Measurements from ENCODE around the gene CNIH2.
"Not testable (repeated sequence)": the region's sequence is repeated elsewhere in the genome, so short reads cannot be mapped to it uniquely, and the experiment has no call there.

The CNIH2 gene

DNA sequence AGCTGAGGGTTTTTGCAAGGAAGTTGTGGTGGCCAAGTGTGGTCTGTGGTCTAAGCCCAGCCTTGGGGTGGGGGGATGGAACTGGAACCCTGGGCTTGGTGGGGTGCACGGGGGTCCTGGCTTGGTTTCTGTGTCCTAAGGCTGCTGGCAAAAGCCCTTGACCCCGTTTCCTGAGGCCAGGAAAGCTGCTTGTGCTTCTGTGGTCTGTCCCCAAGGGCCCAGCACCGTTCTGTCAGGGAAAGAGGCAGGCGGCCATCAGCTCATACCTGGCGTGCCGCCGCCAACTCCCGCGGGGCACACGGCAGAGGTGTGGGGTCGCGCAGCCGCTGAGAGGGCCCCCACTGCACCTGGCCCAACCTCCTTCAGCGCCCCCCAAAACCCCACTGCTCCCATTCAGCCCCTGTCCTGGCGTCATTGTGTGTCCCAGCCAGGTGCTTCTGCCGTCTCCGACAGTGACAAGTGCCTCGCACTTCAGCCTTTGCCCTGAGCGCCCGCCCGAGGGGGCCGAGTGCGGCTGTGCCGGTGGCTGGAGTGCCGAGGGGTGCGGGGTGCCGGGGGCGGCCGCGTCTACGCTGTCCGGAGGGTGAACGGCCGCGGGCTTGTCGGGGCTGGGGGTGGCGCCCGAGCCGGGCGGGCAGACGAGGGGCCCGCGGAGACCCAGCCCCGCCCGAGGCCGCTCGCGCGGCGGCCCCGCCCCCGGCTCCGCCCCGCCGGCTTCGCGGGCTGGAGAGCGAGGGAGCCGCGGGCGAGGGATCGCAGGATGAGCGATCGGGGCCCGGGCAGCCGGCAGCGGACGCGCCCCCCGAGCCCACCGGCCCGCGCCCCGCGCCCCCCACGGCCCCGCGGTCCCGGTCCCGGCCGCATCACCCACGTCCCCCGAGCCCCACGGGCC is at the start of gene CNIH2:
Gene CNIH2, plus strand, starts transcription at position 705 of the 892 bp plus-strand sequence. CDS start 282 bp downstream, outside the sequence.
- peak; percentile 33 for DNase-seq

DNA sequence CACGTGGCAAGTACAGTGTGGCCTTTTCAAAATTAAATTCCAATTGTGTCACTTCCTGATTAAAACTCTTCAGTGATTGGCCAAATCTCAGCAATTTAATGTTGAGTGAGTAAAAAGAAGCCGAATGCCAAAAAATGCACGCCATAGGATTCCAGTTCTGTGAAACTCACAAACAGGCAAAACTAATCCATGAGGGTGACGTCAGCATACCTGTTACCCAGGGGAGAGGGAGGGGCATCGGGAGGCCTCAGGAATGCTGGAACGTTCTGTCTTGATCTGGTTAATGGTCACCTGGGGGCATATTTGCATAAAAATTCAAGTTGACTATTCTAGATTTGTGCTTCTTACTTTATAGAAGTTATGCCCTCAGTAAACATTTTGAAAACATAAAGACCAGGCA is 49.5 kb upstream of the CNIH2 start:
- DNase-seq: no peak

DNA sequence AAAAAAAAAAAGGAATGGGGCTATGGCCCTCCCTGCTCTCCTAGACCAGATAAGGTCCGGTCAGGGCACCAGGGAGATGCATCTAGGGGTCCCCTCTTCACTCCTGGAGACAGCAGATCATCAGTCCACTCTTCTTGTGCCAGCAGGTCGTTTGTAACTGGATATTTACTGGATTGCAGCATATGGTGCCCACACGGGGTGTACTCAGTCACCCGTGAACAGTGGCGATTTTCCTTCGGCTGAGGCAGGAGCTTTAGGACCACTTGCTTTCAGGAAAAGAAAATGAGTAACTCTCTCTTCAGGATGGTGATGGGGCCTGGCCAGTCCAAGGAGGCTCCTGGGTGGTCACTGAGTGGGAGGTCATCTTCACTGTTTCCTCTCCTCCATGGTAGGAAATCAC is 47.8 kb upstream of the CNIH2 start:
- no peak for DNase-seq

DNA sequence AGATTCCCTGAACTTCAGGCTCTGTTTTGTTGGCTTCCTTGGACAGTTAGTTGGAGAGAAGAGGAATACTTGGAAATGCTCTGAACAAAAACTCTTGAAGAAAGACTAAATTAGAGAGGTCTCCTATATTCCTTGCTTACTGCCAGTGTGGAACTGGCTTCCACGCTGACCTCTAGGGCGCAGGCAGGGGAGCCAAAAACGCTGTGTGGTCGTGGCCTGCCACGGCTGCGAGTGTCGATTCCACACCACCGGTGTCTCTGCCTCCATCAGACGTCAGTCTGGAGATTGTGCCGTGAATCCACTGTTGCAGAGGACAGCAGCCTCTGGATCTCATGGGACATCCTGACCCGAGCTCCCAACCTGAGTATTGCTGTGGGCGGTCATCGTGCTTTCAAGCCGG is 47.0 kb upstream of the CNIH2 start:
- DNase-seq: no peak

DNA sequence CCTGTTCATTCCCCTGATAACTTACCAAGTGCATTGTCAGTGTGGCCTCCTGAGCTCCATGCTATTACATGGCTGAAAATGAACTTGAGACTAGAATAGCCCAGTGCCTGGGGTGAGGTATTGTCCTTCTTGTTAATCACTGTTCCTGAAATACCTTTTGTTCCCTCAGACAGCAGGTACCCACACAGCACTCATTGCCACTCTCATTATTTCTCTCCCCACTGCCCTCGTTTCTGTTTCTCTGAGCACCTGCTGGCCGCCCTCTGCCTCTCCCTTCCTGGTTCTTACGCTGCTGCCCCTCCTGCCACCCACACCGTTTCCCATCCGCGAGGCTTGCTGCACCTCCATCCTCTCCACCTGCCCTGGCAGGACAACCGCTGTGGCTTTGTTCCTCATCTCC is 46.4 kb upstream of the CNIH2 start:
- peak; percentile 20 for DNase-seq

DNA sequence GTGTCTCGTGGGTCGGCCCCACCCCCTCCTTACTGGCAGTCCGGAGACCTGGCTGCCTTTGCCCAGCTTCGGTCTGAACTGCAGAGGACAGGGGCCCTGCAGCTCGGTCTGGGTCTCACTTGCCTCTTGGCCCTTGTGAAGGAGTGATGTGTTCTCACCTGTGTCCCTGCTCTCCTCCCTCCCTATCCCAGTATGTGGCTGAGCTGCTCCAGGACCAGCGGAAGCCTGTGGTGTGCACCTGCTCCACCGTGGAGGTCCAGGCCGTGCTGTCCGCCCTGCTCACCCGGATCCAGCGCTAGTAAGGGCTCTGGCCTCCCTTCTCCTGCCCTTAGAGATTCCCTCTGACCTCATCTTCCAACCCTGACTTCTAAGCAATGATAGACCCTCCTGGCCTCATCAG is 45.2 kb upstream of the CNIH2 start:
- no peak for DNase-seq

DNA sequence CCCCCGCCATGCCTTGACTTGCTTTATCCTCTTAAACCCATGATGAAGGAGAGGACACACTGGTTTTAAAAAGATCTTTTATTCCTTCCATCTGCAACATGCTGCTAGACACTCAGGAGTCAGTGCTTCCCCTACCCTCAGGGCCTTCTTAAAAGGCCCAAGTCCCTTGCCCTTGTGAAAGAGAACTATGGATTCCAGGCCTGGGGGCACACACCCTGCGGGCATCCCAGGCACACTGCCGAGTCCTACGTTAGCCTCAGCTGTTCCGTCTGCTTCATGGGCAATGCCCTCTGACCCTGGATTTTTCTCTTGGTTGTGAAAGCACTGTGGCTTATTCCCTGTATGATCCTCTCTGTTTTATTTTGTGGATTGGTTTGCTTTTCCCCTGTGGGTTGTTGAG is 44.7 kb upstream of the CNIH2 start:
- DNase-seq: no peak

DNA sequence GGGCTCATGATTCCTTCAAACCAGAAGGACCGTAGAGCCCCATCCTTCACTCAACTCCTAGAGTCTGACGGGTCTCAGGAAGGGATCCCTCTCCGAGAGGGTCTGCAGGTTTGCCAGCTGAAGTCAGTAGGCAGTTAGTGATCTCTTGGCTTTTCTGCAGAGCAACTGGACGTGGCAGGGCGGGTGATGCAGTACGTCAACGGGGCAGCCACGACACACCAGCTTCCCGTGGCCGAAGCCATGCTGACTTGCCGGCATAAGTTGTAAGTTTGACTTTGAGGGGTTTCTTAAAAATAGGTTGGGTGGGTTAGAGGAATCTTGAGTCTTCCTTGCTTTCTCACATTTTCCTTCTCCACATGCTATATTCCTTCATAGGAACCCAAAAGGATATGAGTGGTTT is 42.8 kb upstream of the CNIH2 start:
- DNase-seq: no peak

DNA sequence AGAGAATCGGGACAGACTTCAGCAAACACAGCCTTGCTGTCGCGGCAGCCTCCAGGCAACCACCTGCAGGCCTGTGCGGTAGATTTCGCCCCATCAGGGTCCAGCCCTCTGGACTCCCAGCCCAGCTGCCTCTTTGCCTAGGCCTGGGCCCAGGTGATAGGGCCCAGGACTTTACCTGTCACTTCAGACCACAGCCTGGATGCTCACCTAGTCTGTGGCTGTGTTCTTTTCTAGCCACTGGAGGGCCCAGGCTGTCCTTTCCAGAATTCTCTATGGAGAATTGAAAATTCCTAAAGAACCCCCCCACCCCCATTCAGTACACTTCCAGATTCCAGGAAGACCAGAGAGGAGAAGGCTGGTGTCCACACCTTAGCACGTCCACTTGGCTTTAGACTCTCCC is 40.1 kb upstream of the CNIH2 start:
- no peak for DNase-seq

DNA sequence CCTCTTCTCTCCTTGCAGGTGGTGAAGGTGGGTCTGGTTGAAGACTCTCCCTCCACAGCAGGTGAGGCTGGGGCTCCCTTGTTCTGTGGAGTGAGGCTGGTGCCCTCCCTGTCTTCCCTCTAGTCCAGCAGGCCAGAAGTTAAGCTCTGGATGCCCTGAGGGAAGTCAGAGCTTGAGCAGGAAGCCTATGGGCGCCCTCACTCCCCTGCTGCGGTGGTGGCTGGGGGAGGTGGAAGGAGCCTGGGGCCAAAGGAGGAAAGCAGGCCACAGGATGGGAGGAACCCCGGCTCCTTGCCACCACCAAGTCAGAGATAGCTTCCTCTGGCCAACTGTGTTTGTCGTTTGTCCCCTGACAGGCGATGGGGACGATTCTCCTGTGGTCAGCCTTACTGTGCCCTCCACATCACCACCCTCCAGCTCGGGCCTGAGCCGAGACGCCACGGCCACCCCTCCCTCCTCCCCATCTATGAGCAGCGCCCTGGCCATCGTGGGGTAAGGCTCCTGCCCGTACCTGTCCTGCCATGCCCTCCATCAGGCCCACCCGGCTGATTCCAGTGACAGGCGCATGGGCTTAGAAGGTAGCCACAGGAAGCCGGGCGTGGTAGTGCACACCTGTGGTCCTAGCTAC is 39.1 kb upstream of the CNIH2 start:
- no peak for DNase-seq

DNA sequence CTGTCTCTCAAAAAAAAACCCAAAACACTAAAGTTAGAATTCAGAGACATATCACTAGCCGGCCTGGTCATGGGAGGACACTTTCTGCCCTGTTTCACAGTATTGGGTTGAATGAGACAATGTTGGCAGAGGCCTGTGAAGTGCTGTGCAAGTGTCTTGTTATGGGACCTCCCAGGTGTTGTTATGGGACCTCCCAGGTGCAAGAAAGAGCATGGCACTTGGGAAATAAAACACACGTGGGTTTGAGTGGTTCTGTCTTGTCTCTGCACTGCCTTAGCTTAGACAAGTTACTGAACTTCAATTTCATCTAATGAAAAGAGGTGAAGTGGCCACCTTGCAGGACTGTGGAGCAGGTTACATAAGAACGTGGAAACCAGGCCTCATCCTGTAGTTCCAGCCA is 38.5 kb upstream of the CNIH2 start:
- no peak for DNase-seq

DNA sequence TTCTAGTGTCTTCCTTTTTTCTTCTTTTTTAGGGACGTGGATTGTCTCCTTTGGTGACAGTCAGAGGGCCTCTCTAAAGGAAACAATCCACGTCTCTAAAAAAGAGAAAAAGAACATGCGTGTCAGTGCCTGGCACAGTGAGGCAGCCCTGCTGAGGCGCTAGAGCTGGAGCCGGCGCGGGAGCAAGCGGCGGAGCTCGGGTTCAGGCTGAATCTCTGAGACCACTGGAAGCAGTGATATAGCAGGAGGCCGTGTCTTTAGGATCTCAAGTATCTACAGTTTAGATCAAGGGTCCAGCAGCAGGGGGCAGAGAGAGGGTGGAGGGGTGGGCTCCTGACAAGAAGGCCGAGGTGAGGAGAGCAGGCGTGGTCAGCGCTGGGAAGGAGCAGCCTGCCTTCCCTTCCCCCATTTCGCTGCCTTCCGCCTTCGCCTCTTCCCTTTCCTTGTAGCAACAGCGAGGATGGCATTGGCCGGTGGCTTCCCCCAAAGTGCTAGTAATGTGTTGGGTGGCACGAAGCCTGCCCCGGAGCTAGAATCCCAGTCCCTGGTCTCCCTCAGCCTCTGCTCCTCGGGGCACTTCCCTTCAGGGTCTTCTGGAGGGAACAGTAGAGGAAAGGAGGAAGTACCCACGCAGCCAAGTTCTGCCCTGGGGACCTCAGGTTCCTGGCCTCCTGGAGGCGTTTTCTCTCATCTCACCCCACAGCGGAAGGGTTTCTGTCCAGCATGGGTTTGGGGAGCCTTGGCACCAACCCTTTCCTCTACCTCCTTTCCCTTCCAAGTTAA is 37.8 kb upstream of the CNIH2 start:
- no peak for DNase-seq

DNA sequence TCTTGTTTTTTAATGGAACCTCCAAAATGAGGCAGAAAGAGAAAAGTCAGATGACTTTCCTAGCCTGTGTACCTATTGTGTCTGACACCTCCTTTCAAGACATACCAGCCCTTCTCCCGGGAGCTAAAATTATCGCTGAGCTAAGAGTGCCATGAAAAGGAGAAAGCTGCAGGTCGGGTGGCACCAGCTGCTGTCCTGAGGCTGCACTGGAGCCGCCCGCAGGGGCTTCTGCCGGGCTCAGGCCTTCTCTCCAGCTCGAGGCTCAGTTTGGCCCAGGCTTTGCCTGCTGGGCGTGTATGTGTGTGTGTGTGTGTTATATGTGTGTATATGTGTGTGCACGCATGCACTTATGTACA is 37.2 kb upstream of the CNIH2 start:
- DNase-seq: no peak

DNA sequence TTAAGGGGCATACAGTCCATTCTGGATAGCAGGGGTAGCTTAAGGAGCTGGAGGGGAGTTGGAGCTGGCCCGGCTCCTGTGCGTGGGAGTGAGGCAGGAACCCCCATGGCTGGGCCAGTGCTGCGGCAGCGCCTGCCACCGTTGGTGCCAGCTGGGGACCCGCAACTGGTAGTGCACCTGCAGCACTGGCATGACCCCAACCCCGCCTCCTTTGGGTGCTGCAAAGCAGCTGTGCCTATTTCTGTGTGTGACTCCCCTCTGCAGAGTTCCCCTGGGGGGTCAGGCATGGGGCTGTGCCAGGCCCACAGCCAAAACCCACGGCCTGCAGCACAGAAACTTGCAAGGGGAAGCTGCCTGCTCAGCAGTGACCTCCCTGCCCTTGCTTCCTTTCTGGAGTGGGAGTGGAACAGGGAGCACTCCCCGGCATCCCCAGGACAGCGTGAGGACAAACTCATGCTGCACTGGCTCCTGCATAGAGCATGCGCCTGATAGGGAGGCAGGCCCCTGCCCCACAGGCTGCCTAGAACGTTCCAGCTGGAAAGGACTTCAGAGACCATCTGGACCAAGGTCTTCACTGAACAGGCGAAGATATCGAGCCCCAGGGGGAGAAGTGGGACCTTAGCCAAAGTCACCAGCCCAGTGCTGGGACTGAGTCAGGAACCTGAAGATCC is 35.7 kb upstream of the CNIH2 start:
- no peak for DNase-seq

DNA sequence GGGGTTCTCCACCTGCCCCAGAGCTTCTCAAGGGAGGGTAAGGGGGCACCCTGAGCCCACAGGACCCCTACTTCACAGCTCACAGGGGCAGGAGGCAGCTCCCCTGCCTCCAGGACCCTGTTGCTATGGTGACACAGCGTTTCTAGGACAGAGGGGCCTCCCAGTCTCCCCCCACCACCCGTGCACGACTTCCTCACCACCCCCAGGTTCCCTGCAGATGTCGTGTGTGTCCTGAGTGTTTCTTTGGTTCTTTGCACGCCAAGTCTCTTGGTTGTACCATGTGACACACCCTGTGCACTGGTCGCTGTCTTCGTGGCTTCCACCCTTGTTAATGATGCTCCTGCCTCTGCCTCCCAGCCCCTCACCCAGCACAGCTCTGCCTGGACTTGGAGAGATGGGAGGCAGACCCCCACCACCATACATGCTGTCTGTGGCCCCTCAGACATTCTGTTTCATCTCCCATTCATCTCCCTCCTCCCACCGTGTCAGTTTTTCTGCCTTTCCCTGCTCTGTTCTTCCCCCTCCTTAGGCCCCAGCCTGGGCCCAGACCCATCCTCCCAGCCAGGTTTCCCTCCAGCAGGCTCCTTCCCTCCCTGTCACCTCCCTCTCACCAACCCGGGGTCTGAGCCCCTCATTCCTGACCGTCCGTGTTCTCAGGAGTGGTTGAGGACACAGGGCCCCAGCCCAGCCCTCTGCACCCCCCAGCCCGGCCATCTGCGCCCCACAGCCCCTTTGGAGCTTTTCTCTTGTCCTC is 34.0 kb upstream of the CNIH2 start:
- no peak for DNase-seq

DNA sequence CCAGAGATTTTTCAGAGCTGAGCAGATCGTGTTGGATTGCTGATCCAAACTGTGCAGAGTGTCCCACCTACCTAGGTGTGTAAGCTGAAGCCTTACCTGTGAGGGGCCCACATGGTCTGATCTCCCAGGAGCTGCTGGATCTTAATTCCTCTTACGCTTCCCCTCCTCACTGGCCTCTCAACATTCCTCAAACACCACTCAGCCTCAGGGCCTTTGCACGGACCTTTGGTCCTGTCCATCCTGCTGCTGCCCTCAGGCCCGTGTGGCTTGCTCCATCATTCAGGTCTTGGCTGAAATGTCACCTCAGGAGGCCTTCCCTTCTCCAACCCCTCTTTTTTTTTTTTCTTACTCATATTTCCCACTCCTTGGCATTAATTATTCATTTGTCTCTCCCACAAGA is 30.7 kb upstream of the CNIH2 start:
- DNase-seq: no peak

DNA sequence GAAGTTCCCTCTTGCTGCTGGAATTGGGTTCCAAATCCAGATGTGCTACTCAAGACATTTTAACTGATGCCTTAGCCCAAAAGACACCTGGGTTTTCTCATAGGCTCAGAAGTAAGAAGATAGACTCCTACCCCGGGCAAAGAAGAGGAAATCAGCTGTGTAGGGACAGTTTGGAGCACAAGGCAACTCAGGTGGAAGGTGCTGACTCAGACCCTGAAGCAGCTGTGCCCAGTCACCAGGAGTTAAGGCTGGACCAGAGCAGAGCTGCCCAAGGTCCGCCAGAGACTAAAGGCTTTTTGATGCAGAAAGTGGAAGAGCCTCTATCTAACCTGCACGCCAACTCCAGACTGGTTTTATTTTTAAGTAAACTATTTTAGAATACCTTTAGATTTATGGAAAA is 30.2 kb upstream of the CNIH2 start:
- no peak for DNase-seq

DNA sequence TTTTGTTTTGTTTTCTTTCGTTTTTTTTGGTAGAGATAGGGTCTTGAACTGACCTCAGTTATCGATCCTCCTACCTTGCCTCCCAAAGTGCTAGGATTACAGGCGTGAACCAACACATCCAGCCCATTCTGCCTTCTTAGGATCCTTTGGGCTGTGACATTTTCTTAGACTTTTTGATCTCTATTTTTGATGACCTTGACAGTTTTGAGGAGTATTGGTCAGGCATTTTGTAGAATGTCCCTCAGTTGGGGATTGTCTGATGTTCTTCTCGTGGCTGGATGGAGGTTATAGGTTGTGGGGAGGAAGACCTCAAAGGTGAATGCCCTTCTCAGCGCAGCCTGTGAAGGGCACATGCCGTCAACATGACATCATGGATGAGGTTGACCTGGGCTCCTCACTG is 29.1 kb upstream of the CNIH2 start:
- DNase-seq: no peak

DNA sequence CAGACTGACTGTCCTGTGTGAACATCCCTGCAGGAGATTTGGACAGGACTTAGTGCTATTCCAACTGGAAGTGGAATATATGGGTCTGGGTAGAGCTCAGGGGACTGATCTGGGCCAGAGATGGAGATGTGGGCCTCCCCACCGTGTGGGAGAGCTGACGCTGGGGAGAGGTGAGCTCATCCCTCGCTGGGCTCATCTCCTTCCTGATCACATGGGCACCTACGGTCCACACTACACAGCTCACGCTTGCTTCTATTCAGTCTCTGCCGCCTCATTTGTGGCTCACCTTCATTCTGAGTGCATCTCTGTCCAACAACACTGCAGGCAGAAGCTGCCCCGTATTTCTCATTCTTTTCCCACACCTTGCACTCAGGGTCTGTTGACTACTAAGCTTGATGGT is 26.2 kb upstream of the CNIH2 start:
- DNase-seq: no peak

DNA sequence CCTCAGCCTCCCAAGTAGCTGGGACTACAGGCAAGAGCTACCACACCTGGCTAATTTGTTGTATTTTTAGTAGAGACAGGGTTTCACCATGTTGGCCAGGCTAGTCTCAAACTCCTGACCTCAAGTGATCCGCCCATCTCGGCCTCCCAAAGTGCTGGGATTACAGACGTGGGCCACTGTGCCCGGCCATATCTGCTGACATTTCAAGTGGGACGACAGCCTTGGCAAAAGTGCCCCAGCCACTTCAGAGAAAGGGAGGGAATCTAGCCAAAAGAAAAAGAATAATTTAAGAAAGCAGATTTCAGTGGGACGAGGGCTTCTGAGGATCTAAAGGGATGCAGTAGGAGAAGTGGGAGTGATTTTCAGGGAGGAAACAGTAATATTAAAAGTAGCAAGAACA is 24.9 kb upstream of the CNIH2 start:
- not testable (repeated sequence) for DNase-seq

DNA sequence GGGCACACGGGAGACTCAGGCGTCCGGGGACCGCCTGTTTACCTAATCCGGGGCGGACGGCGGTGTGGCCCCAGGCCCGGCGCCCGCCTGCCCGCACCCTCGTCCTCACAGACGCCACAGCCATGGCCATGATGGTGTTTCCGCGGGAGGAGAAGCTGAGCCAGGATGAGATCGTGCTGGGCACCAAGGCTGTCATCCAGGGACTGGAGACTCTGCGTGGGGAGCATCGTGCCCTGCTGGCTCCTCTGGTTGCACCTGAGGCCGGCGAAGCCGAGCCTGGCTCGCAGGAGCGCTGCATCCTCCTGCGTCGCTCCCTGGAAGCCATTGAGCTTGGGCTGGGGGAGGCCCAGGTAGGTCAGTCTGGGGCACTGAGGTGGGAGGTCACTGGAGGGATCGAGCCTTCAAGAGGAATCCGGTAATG is 19.5 kb upstream of the CNIH2 start:
- DNase-seq: no peak

DNA sequence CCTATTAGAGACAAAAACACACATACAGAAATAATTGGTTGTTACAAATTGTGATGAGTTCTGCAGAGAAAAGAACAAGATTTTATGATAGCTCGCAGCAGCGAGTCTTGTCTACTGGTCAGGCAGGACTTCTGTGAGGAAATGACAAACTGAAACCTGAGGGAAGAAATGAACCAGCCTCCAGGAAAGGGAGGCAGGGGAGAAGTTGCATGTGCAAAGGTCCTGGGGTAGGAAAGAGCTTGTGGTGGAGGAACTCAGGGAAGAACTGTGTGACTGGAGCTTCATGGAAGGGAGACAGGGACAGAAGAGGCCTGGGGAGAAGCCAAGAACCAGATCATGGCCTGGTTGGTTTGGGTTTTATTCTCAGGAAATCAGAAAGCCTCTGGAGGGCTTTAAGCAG is 18.8 kb upstream of the CNIH2 start:
- DNase-seq: no peak

DNA sequence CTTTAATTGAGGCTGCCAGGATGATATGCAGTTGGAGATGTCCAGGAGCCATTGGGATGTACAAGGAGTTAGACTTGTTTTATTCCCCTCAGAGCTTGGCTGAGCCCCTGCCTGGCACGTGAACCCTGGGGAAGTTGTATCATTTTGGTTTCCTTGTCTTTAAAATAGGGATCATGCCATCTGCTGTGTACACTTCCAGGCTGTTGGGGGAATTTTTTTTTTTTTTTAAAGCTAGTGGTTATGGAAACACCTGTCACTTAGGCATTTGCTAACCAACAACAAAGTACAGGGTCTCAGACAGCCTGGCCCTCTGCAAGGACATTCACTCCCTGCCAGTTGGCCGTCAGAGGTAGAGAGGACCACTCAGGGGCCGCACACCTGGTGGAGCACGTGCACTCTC is 18.0 kb upstream of the CNIH2 start:
- no peak for DNase-seq

All from NCI-H1092 (cell line).